Loucy (cell line): ENCODE data around the gene GLYR1.

ENCODE experiments used
- CTCF ChIP-seq: fragments of 200-600 bp; sonication (generic); conservative IDR thresholded peaks from 2 replicates; pipeline ENCODE4 v1.5.1; 2014; ENCODE audit warnings: mild to moderate bottlenecking, antibody characterized with exemption, low read length
- EZH2phosphoT487 ChIP-seq: fragments of 200-600 bp; IDR thresholded peaks from 2 replicates; pipeline ENCODE4 v1.6.1; 2018; ENCODE audit warnings: antibody characterized with exemption, mild to moderate bottlenecking, moderate library complexity, borderline replicate concordance

GRCh38 chr16:4753227-4753626, 93.9 kb downstream of the GLYR1 start:
- TF ChIP-seq CTCF = no peak
- no peak for TF ChIP-seq EZH2phosphoT487
